Immature natural killer cell (primary cell): ENCODE data around the gene REST. TPM values are rescaled to one million over a fixed set of nuclear protein-coding genes. Genes with fewer than 3 reads are reported as not detected.
"Not testable (repeated sequence)": the region's sequence is repeated elsewhere in the genome, so short reads cannot be mapped to it uniquely, and the experiment has no call there.

Experiments
- DNase-seq, 3 donors: peaks; one replicate each; pipeline ENCODE4 v3.0.0; 2022; ENCODE audit warnings: mixed read lengths in 1 of 3
- H3K27ac Mint-ChIP-seq, 6 donors: one replicate each; pipeline ENCODE4 v1.8.0; 2020; ENCODE audit warnings: mixed read lengths in 6 of 6, mild to moderate bottlenecking in 5 of 6, inconsistent platforms in 4 of 6, moderate library complexity in 3 of 6
- H3K27me3 Mint-ChIP-seq, 3 donors: one replicate each; pipeline ENCODE4 v1.8.0; 2020 to 2021; ENCODE audit warnings: low read depth in 3 of 3, mild to moderate bottlenecking in 3 of 3, mixed read lengths in 3 of 3, moderate library complexity in 3 of 3, inconsistent platforms in 1 of 3
- H3K36me3 Mint-ChIP-seq, 3 donors: one replicate each; pipeline ENCODE4 v1.8.0; 2020; ENCODE audit warnings: mixed read lengths in 3 of 3, inconsistent platforms in 2 of 3, mild to moderate bottlenecking in 2 of 3
- H3K4me1 Mint-ChIP-seq, 2 donors: one replicate each; pipeline ENCODE4 v1.8.0; 2020; ENCODE audit warnings: inconsistent platforms in 2 of 2, mild to moderate bottlenecking in 2 of 2, mixed read lengths in 2 of 2, moderate library complexity in 1 of 2
- H3K4me3 Mint-ChIP-seq, 5 donors: one replicate each; pipeline ENCODE4 v1.8.0; 2020; ENCODE audit warnings: mild to moderate bottlenecking in 5 of 5, mixed read lengths in 5 of 5, inconsistent platforms in 3 of 5, moderate library complexity in 3 of 5
- H3K9me3 Mint-ChIP-seq, 6 donors: one replicate each; pipeline ENCODE4 v1.8.0; 2020; ENCODE audit warnings: mild to moderate bottlenecking in 6 of 6, mixed read lengths in 6 of 6, inconsistent platforms in 4 of 6, moderate library complexity in 3 of 6
- polyA plus RNA-seq, 3 donors: library from polyadenylated mRNA; unstranded; fragments of 300-500 nt; fragmentation: Illumina TruSeq; gene quantifications; one replicate each; pipeline ENCODE4 v1.2.3, GENCODE V29; 2021

REST gene
- polyA plus RNA-seq, 3 donors from 2014 or later: 106 to 193 (median 144) TPM

GRCh38 chr4:56931924-56932323 lies 24.2 kb downstream of the REST start:
- no peak for DNase-seq
- no peaks in the 10 kb centered on the region for H3K9me3 Mint-ChIP-seq
- H3K36me3 Mint-ChIP-seq: peaks cover 28 to 35% (median 29%) of the 10 kb centered on the region in 3 donors
- no peak overlapping the region for H3K4me3 Mint-ChIP-seq
- peaks cover 0 to 3% (median 0%) of the 10 kb centered on the region in 3 donors for H3K27me3 Mint-ChIP-seq
- H3K4me1 Mint-ChIP-seq: peaks cover 16 to 46% of the 10 kb centered on the region in 2 donors
- peak overlapping the region in 1 of 6 donors; percentile 4 for H3K27ac Mint-ChIP-seq

GRCh38 chr4:56937262-56937661 lies 29.6 kb downstream of the REST start:
- Mint-ChIP-seq H3K27ac (no peak overlapping the region), H3K4me3 (no peak overlapping the region), H3K9me3 (no peaks in the 10 kb centered on the region), H3K27me3 (no peaks in the 10 kb centered on the region), H3K4me1 (peaks cover 8 to 14% of the 10 kb centered on the region in 2 donors), H3K36me3 (peaks cover 9 to 14% (median 12%) of the 10 kb centered on the region in 3 donors)
- DNase-seq: no peak

- H3K9me3 Mint-ChIP-seq, H3K4me3 Mint-ChIP-seq, H3K4me1 Mint-ChIP-seq, DNase-seq, H3K27me3 Mint-ChIP-seq, H3K27ac Mint-ChIP-seq: not testable (repeated sequence)
- H3K36me3 Mint-ChIP-seq: peaks cover 9 to 12% (median 10%) of the 10 kb centered on the region in 3 donors
These were observed 32.1 kb downstream of the REST start for GRCh38 chr4:56939826-56940225.

GRCh38 chr4:56940403-56940802 lies 32.7 kb downstream of the REST start:
- Mint-ChIP-seq H3K36me3 (peaks cover 9 to 12% (median 10%) of the 10 kb centered on the region in 3 donors), H3K4me3 (no peak overlapping the region), H3K4me1 (peaks cover 0 to under 1% of the 10 kb centered on the region in 2 donors), H3K9me3 (no peaks in the 10 kb centered on the region), H3K27ac (no peak overlapping the region), H3K27me3 (peaks cover 0 to 2% (median 0%) of the 10 kb centered on the region in 3 donors)
- DNase-seq: no peak

- H3K9me3 Mint-ChIP-seq: no peaks in the 10 kb centered on the region
- DNase-seq: no peak
- no peak overlapping the region for H3K4me3 Mint-ChIP-seq
- peak overlapping the region in 1 of 6 donors; percentile 16 for H3K27ac Mint-ChIP-seq
- H3K36me3 Mint-ChIP-seq: peaks cover 9 to 12% (median 10%) of the 10 kb centered on the region in 3 donors
- peaks cover 0 to 2% (median 0%) of the 10 kb centered on the region in 3 donors for H3K27me3 Mint-ChIP-seq
- H3K4me1 Mint-ChIP-seq: no peaks in the 10 kb centered on the region
These were observed 33.3 kb downstream of the REST start for GRCh38 chr4:56940971-56941370.

- H3K9me3 Mint-ChIP-seq: no peaks in the 10 kb centered on the region
- H3K4me3 Mint-ChIP-seq: no peak overlapping the region
- H3K27ac Mint-ChIP-seq: no peak overlapping the region
- H3K27me3 Mint-ChIP-seq: peaks cover 0 to 2% (median 0%) of the 10 kb centered on the region in 3 donors
- no peak for DNase-seq
- H3K36me3 Mint-ChIP-seq: peaks cover 9 to 12% (median 10%) of the 10 kb centered on the region in 3 donors
- H3K4me1 Mint-ChIP-seq: no peaks in the 10 kb centered on the region
These were observed 33.7 kb downstream of the REST start for GRCh38 chr4:56941403-56941802.

- H3K36me3 Mint-ChIP-seq: no peaks in the 10 kb centered on the region
- H3K9me3 Mint-ChIP-seq: no peaks in the 10 kb centered on the region
- no peak for DNase-seq
- no peaks in the 10 kb centered on the region for H3K4me1 Mint-ChIP-seq
- H3K27me3 Mint-ChIP-seq: peaks cover 0 to 2% (median 0%) of the 10 kb centered on the region in 3 donors
- H3K4me3 Mint-ChIP-seq: no peak overlapping the region
- no peak overlapping the region for H3K27ac Mint-ChIP-seq
These were observed 46.2 kb downstream of the REST start for GRCh38 chr4:56953680-56954520.

GRCh38 chr4:56958111-56958517 lies 50.4 kb downstream of the REST start:
- Mint-ChIP-seq H3K27me3 (peaks cover 0 to 2% (median 0%) of the 10 kb centered on the region in 3 donors), H3K27ac (no peak overlapping the region), H3K4me3 (no peak overlapping the region), H3K9me3 (no peaks in the 10 kb centered on the region), H3K36me3 (peaks cover 0 to 8% (median 3%) of the 10 kb centered on the region in 3 donors), H3K4me1 (no peaks in the 10 kb centered on the region)
- no peak for DNase-seq

- DNase-seq: no peak
- H3K36me3 Mint-ChIP-seq: peaks cover 3 to 11% (median 3%) of the 10 kb centered on the region in 3 donors
- peaks cover 0 to 2% (median 0%) of the 10 kb centered on the region in 3 donors for H3K27me3 Mint-ChIP-seq
- H3K27ac Mint-ChIP-seq: no peak overlapping the region
- H3K4me3 Mint-ChIP-seq: no peak overlapping the region
- no peaks in the 10 kb centered on the region for H3K9me3 Mint-ChIP-seq
- no peaks in the 10 kb centered on the region for H3K4me1 Mint-ChIP-seq
These were observed 51.4 kb downstream of the REST start for GRCh38 chr4:56959100-56959499.

GRCh38 chr4:56961107-56961500 lies 53.4 kb downstream of the REST start:
- no peaks in the 10 kb centered on the region for H3K9me3 Mint-ChIP-seq
- H3K4me1 Mint-ChIP-seq: no peaks in the 10 kb centered on the region
- H3K4me3 Mint-ChIP-seq: no peak overlapping the region
- H3K27ac Mint-ChIP-seq: no peak overlapping the region
- H3K27me3 Mint-ChIP-seq: no peaks in the 10 kb centered on the region
- peaks cover 8 to 24% (median 9%) of the 10 kb centered on the region in 3 donors for H3K36me3 Mint-ChIP-seq
- no peak for DNase-seq

GRCh38 chr4:56971383-56971782 lies 63.7 kb downstream of the REST start:
- no peak overlapping the region for H3K27ac Mint-ChIP-seq
- DNase-seq: no peak
- H3K36me3 Mint-ChIP-seq: peaks cover 37 to 51% (median 42%) of the 10 kb centered on the region in 3 donors
- H3K9me3 Mint-ChIP-seq: peaks cover 0 to 2% (median 0%) of the 10 kb centered on the region in 6 donors
- H3K27me3 Mint-ChIP-seq: peaks cover 1 to 7% (median 6%) of the 10 kb centered on the region in 3 donors
- H3K4me1 Mint-ChIP-seq: peaks cover 17 to 37% of the 10 kb centered on the region in 2 donors
- no peak overlapping the region for H3K4me3 Mint-ChIP-seq

- peaks cover 3 to 11% (median 9%) of the 10 kb centered on the region in 3 donors for H3K27me3 Mint-ChIP-seq
- H3K4me1 Mint-ChIP-seq: peaks cover 20 to 40% of the 10 kb centered on the region in 2 donors
- no peak for DNase-seq
- H3K9me3 Mint-ChIP-seq: peaks cover 0 to 2% (median 0%) of the 10 kb centered on the region in 6 donors
- H3K4me3 Mint-ChIP-seq: no peak overlapping the region
- H3K36me3 Mint-ChIP-seq: peaks cover 35 to 50% (median 37%) of the 10 kb centered on the region in 3 donors
- H3K27ac Mint-ChIP-seq: peak overlapping the region in 2 of 6 donors; percentile 8 to 46
These were observed 64.7 kb downstream of the REST start for GRCh38 chr4:56972389-56972788.

- Mint-ChIP-seq H3K4me1 (peaks cover 24 to 44% of the 10 kb centered on the region in 2 donors), H3K4me3 (no peak overlapping the region)
These were observed 65.1 kb downstream of the REST start for GRCh38 chr4:56972809-56973208.

GRCh38 chr4:56973336-56973735 lies 65.6 kb downstream of the REST start:
- Mint-ChIP-seq H3K4me1 (peaks cover 24 to 46% of the 10 kb centered on the region in 2 donors), H3K9me3 (peaks cover 0 to 2% (median 0%) of the 10 kb centered on the region in 6 donors), H3K4me3 (peak overlapping the region in 2 of 5 donors; percentile 10 to 26), H3K36me3 (peaks cover 35 to 42% (median 36%) of the 10 kb centered on the region in 3 donors), H3K27ac (peak overlapping the region in 2 of 6 donors; percentile 10 to 29), H3K27me3 (peaks cover 11 to 20% (median 18%) of the 10 kb centered on the region in 3 donors)
- no peak for DNase-seq

More at GRCh38 chr4:56972809-56973208, 65.1 kb downstream of the REST start:
- peaks cover 35 to 46% (median 37%) of the 10 kb centered on the region in 3 donors for H3K36me3 Mint-ChIP-seq
- no peak overlapping the region for H3K27ac Mint-ChIP-seq
- H3K9me3 Mint-ChIP-seq: peaks cover 0 to 2% (median 0%) of the 10 kb centered on the region in 6 donors
- H3K27me3 Mint-ChIP-seq: peaks cover 7 to 15% (median 14%) of the 10 kb centered on the region in 3 donors
- no peak for DNase-seq
